GM23338 (cell line): ENCODE measurements around the gene TMEM52. TPM values are rescaled to one million over a fixed set of nuclear protein-coding genes. Genes with fewer than 3 reads are reported as not detected.

ENCODE experiments used
- CTCF ChIP-seq, 2 experiments: fragments of 200-600 bp in 1 of 2; sonication (generic) in 1 of 2; conservative IDR thresholded peaks; 2 replicates each; pipeline versions ENCODE4 v1.5.1 to v1.6.1; 2016 to 2017; ENCODE audit warnings: antibody characterized with exemption in 2 of 2, low read depth in 2 of 2, mild to moderate bottlenecking in 2 of 2, moderate library complexity in 1 of 2
- EZH2phosphoT487 ChIP-seq: fragments of 200-600 bp; sonication (generic); IDR thresholded peaks from one replicate; pipeline ENCODE4 v1.8.1; 2018; ENCODE audit warnings: antibody characterized with exemption; ENCODE audit not compliant: unreplicated experiment
- REST ChIP-seq: IDR thresholded peaks from one replicate; pipeline ENCODE4 v1.6.1; 2018; ENCODE audit warnings: antibody characterized with exemption; ENCODE audit not compliant: unreplicated experiment
- ZNF462 ChIP-seq: fragments of 250-450 bp; sonication (Bioruptor Pico); IDR thresholded peaks from 2 replicates; pipeline ENCODE4 v1.5.0; 2020; ENCODE audit warnings: mild to moderate bottlenecking, moderate library complexity
- polyA plus RNA-seq: library from polyadenylated mRNA; unstranded; fragments of >200 nt; fragmentation: Nextera tagmentation; extraction: Ambion mirVana; gene quantifications from 2 replicates; pipeline ENCODE4 v1.2.1, GENCODE V29; 2016
- total RNA-seq: library from RNA; depleted of rRNA; stranded (reverse); fragments of >200 nt; shearing (Covaris generic); gene quantifications from 2 replicates; pipeline ENCODE4 v1.2.3, GENCODE V29; 2014

Gene TMEM52
- total and polyA plus RNA-seq, 2 experiments from 2014 or later: 19.5 to 25.0 TPM

GRCh38 chr1:1877865-1878436, 41.1 kb downstream of the TMEM52 start (continued):
- no peak for TF ChIP-seq ZNF462
- no peak for TF ChIP-seq CTCF (conservative IDR thresholded peaks at IDR 0.05; ENCODE audit: low read depth in 2 of 2)
- no peak for TF ChIP-seq EZH2phosphoT487
- TF ChIP-seq REST: no peak
